DOHH2 (cell line): ENCODE measurements around the gene CRYBG1.

ENCODE experiments used
- EZH2phosphoT487 ChIP-seq: fragments of 200-600 bp; sonication (generic); IDR thresholded peaks from 2 replicates; pipeline ENCODE4 v1.6.1; 2017; ENCODE audit warnings: borderline replicate concordance, mild to moderate bottlenecking, antibody characterized with exemption, low read length, moderate library complexity, mixed read lengths
- TF ChIP-seq, protein P1 (sequence below): fragments of 200-600 bp; sonication (generic); IDR thresholded peaks from one replicate; pipeline ENCODE4 v1.5.1; 2014; ENCODE audit warnings: antibody characterized with exemption, mild to moderate bottlenecking, low read depth, low read length; ENCODE audit not compliant: poor library complexity, severe bottlenecking

DNA sequence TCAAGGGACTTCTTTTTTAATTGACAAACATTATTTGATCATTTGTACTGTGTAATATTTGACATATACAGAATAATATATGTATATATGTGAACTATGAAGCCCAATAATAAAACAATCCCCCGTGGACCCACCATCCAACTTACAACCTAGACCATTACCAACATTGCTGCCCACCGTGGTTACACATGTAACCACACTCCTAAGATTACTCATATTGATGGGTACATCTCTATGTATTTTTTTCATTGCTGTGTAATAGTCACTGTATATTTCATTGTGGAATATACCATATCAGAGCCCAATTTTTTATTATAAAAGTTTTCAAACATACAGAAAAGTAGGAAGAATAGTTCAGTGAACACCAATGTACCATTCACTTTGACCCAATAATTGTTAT is 174.5 kb downstream of the CRYBG1 start:
- TF ChIP-seq, protein P1, sequence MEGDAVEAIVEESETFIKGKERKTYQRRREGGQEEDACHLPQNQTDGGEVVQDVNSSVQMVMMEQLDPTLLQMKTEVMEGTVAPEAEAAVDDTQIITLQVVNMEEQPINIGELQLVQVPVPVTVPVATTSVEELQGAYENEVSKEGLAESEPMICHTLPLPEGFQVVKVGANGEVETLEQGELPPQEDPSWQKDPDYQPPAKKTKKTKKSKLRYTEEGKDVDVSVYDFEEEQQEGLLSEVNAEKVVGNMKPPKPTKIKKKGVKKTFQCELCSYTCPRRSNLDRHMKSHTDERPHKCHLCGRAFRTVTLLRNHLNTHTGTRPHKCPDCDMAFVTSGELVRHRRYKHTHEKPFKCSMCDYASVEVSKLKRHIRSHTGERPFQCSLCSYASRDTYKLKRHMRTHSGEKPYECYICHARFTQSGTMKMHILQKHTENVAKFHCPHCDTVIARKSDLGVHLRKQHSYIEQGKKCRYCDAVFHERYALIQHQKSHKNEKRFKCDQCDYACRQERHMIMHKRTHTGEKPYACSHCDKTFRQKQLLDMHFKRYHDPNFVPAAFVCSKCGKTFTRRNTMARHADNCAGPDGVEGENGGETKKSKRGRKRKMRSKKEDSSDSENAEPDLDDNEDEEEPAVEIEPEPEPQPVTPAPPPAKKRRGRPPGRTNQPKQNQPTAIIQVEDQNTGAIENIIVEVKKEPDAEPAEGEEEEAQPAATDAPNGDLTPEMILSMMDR: no peak
- no peak for TF ChIP-seq EZH2phosphoT487
